GM12878 (cell line): Measurements from ENCODE around the gene UBE2O. TPM values are rescaled to one million over a fixed set of nuclear protein-coding genes. Genes with fewer than 3 reads are reported as not detected.

ENCODE experiments used
- EED ChIP-seq: sonication (generic); IDR thresholded peaks from 2 replicates; pipeline ENCODE4 v1.6.1; 2016; ENCODE audit warnings: antibody characterized with exemption, low read depth
- FOS ChIP-seq: IDR thresholded peaks from 3 replicates; pipeline ENCODE4 v1.6.1; 2011; ENCODE audit warnings: borderline replicate concordance; ENCODE audit not compliant: insufficient read length; ENCODE audit errors: extremely low read depth
- KLF5 ChIP-seq: fragments of 450-650 bp; IDR thresholded peaks from 2 replicates; pipeline ENCODE4 v1.6.1; 2014; ENCODE audit warnings: mild to moderate bottlenecking; ENCODE audit not compliant: partially characterized antibody
- MYC ChIP-seq: IDR thresholded peaks from 2 replicates; pipeline ENCODE4 v1.6.1; 2011; ENCODE audit warnings: mild to moderate bottlenecking, low read length, moderate library complexity, inconsistent platforms; ENCODE audit not compliant: insufficient read depth, insufficient replicate concordance, insufficient read length, severe bottlenecking
- NFXL1 ChIP-seq: fragments of 450-650 bp; IDR thresholded peaks from 2 replicates; pipeline ENCODE4 v1.6.1; 2017; ENCODE audit warnings: antibody characterized with exemption, mild to moderate bottlenecking, borderline replicate concordance
- NFYA ChIP-seq: IDR thresholded peaks from 2 replicates; pipeline ENCODE4 v1.6.1; 2011; ENCODE audit warnings: low read depth, mild to moderate bottlenecking, low read length, improper control_type of control experiment, borderline replicate concordance
- RCOR1 ChIP-seq: conservative IDR thresholded peaks from 2 replicates; pipeline ENCODE4 v1.6.1; 2012; ENCODE audit warnings: low read depth, low read length, improper control_type of control experiment
- RUNX3 ChIP-seq: IDR thresholded peaks from 2 replicates; pipeline ENCODE4 v1.6.1; 2012; ENCODE audit warnings: low read length, inconsistent platforms
- SMAD1 ChIP-seq: fragments of 450-650 bp; IDR thresholded peaks from 2 replicates; pipeline ENCODE4 v1.6.1; 2018; ENCODE audit warnings: mild to moderate bottlenecking, low read depth; ENCODE audit not compliant: partially characterized antibody
- SUPT20H ChIP-seq: IDR thresholded peaks from 2 replicates; pipeline ENCODE4 v1.6.1; 2011; ENCODE audit warnings: low read depth, mild to moderate bottlenecking, low read length, moderate library complexity, borderline replicate concordance; ENCODE audit not compliant: control insufficient read depth
- ZNF384 ChIP-seq: IDR thresholded peaks from 2 replicates; pipeline ENCODE4 v1.6.1; 2012; ENCODE audit warnings: low read depth, mild to moderate bottlenecking, low read length, improper control_type of control experiment, borderline replicate concordance
- polyA plus RNA-seq, 11 experiments: library from polyadenylated mRNA; depleted of rRNA in 4 of 11; unstranded in 6 of 11; stranded (reverse) in 5 of 11; fragments of >200 nt; fragmentation: Nextera tagmentation in 4 of 11; fragmentation: Illumina TruSeq in 1 of 11; extraction: Ambion mirVana in 4 of 11; extraction: Trizol in 1 of 11; gene quantifications; 1 replicate in 1 of 11; 2 replicates in 10 of 11; pipeline versions ENCODE4 v1.2.1 to v1.2.3, GENCODE V29; 2011 to 2016; ENCODE audit warnings: inconsistent platforms in 2 of 11, missing spikeins in 2 of 11, low read depth in 1 of 11
- total RNA-seq, 4 experiments: library from RNA; depleted of rRNA in 3 of 4; stranded (reverse); fragments of >200 nt in 3 of 4; fragmentation: Illumina TruSeq in 1 of 4; extraction: Trizol in 1 of 4; gene quantifications; 2 replicates each; pipeline versions ENCODE4 v1.2.1 to v1.2.3, GENCODE V29; 2013 to 2021
- TF ChIP-seq, protein P1 (sequence below): fragments of 450-650 bp; formaldehyde crosslinking; IDR thresholded peaks from 2 replicates; pipeline ENCODE4 v1.4.0; 2022; ENCODE audit warnings: mild to moderate bottlenecking, moderate library complexity
- TF ChIP-seq, protein P2 (sequence below): fragments of 450-650 bp; IDR thresholded peaks from 2 replicates; pipeline ENCODE4 v1.6.1; 2017; ENCODE audit warnings: mild to moderate bottlenecking, low read depth, inconsistent platforms; ENCODE audit not compliant: poor library complexity, severe bottlenecking
- TF ChIP-seq, protein P3 (sequence below): IDR thresholded peaks from 2 replicates; pipeline ENCODE4 v1.6.1; 2011; ENCODE audit warnings: borderline replicate concordance, low read depth, mild to moderate bottlenecking, moderate library complexity, low read length; ENCODE audit not compliant: insufficient read depth, poor library complexity, severe bottlenecking

UBE2O gene
- total and polyA plus RNA-seq, 10 of the 15 experiments (the other 5 are each of a cell fraction or from before 2014, with no cell fraction given) = 2.1 to 39.0 (median 14.1) TPM

DNA sequence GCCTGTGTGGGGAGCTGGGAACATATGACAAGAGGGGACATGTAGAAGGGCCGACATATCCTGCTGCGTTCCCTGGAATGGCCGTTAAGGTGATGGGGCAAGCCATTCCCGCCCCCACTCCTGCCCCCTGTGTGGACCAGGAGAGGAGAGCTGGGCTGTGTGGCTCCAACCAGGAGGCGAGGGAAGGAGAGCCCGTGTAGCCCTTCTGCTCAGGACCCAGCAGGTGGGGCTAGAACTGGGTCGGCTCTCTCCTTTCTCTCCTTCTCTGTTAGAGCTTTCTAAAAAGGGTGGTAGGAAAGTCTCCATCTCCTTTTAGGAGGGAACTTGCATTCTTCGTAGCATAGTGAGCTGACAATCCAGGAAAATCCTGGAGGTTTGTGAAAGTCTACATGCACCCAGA is 55.8 kb downstream of the UBE2O start (continued):
- TF ChIP-seq, protein P1, sequence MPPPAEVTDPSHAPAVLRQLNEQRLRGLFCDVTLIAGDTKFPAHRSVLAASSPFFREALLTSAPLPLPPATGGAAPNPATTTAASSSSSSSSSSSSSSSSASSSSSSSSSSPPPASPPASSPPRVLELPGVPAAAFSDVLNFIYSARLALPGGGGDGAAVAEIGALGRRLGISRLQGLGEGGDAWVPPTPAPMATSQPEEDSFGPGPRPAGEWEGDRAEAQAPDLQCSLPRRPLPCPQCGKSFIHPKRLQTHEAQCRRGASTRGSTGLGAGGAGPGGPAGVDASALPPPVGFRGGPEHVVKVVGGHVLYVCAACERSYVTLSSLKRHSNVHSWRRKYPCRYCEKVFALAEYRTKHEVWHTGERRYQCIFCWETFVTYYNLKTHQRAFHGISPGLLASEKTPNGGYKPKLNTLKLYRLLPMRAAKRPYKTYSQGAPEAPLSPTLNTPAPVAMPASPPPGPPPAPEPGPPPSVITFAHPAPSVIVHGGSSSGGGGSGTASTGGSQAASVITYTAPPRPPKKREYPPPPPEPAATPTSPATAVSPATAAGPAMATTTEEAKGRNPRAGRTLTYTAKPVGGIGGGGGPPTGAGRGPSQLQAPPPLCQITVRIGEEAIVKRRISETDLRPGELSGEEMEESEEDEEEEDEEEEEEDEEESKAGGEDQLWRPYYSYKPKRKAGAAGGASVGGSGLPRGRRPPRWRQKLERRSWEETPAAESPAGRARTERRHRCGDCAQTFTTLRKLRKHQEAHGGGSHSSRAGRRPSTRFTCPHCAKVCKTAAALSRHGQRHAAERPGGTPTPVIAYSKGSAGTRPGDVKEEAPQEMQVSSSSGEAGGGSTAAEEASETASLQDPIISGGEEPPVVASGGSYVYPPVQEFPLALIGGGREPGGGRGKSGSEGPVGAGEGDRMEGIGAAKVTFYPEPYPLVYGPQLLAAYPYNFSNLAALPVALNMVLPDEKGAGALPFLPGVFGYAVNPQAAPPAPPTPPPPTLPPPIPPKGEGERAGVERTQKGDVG (CRISPR knock-in tag) = no peak
- no peak for TF ChIP-seq RCOR1
- TF ChIP-seq ZNF384 = no peak
- no peak for TF ChIP-seq NFXL1
- no peak for TF ChIP-seq NFYA
- TF ChIP-seq, protein P2, sequence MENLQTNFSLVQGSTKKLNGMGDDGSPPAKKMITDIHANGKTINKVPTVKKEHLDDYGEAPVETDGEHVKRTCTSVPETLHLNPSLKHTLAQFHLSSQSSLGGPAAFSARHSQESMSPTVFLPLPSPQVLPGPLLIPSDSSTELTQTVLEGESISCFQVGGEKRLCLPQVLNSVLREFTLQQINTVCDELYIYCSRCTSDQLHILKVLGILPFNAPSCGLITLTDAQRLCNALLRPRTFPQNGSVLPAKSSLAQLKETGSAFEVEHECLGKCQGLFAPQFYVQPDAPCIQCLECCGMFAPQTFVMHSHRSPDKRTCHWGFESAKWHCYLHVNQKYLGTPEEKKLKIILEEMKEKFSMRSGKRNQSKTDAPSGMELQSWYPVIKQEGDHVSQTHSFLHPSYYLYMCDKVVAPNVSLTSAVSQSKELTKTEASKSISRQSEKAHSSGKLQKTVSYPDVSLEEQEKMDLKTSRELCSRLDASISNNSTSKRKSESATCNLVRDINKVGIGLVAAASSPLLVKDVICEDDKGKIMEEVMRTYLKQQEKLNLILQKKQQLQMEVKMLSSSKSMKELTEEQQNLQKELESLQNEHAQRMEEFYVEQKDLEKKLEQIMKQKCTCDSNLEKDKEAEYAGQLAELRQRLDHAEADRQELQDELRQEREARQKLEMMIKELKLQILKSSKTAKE = no peak
- TF ChIP-seq MYC = no peak
- no peak for TF ChIP-seq KLF5
- no peak for TF ChIP-seq SMAD1
- TF ChIP-seq EED = no peak
- no peak for TF ChIP-seq SUPT20H
- no peak for TF ChIP-seq FOS
- no peak for TF ChIP-seq RUNX3
- TF ChIP-seq, protein P3, sequence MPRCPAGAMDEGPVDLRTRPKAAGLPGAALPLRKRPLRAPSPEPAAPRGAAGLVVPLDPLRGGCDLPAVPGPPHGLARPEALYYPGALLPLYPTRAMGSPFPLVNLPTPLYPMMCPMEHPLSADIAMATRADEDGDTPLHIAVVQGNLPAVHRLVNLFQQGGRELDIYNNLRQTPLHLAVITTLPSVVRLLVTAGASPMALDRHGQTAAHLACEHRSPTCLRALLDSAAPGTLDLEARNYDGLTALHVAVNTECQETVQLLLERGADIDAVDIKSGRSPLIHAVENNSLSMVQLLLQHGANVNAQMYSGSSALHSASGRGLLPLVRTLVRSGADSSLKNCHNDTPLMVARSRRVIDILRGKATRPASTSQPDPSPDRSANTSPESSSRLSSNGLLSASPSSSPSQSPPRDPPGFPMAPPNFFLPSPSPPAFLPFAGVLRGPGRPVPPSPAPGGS = no peak
